ENCODE results near the gene TMC1. TPM values are rescaled to one million over a fixed set of nuclear protein-coding genes. Genes with fewer than 3 reads are reported as not detected.

Gene TMC1
- polyA plus RNA-seq, 3 donors = 0.16 to 0.55 (median 0.40) TPM

DNA sequence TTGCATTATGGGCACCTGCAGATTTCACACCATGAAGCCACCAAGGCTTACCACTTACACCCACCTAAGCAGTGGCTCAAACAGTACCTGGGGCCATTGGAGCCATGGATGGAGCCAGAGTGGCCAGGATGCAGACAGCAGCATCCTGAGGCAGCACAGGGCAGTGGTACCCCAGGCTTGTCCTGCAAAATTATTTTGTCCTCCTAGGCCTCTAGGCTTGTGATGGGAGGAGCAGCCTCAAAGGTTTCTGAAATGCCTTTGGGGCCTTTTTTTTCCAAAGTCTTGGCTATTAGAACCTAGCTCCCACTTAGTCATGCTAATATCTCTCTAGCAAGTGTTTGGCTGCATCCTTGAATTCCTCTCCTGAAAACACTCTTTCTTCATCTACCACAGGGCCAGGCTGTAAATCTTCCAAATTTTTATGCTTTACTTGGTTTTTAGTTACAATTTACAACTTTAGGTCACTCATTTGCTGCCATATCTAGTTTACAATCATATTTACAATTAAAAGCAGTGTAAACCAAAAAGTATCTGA, 15.7 kb downstream of the TMC1 start:
- peaks cover 0 to 6% (median 0%) of the 10 kb centered on the region in 3 donors for H3K27me3 Mint-ChIP-seq (ENCODE audit: low read depth in 3 of 3)
- no peak overlapping the region for H3K27ac Mint-ChIP-seq
- H3K9me3 ChIP-seq (replicated peaks in 1 of 2; ENCODE audit: control insufficient read depth in 1 of 2, insufficient read depth in 1 of 2, low read length in 2 of 2) = peaks cover 0 to 3% of the 10 kb centered on the region in 2 donors
- H2AFZ ChIP-seq (ENCODE audit: insufficient read depth, low read depth, low read length, poor library complexity, severe bottlenecking) = no peak overlapping the region
- H3K9me3 Mint-ChIP-seq = peaks cover 0 to 14% (median 8%) of the 10 kb centered on the region in 7 donors
- H3K27me3 ChIP-seq (ENCODE audit: control insufficient read depth in 2 of 2, insufficient read depth in 2 of 2, low read length in 2 of 2) = no peaks in the 10 kb centered on the region
- no peaks in the 10 kb centered on the region for H3K79me2 ChIP-seq (ENCODE audit: insufficient read depth, low read length)
- no peaks in the 10 kb centered on the region for H3K36me3 ChIP-seq (replicated peaks in 1 of 2; ENCODE audit: control insufficient read depth in 1 of 2, insufficient read depth in 2 of 2, low read length in 2 of 2)
- no peaks in the 10 kb centered on the region for H3K4me1 ChIP-seq (ENCODE audit: control insufficient read depth in 1 of 2, insufficient read depth in 2 of 2, low read length in 2 of 2)
- H3K9ac ChIP-seq (ENCODE audit: insufficient read depth, low read length, poor library complexity, severe bottlenecking) = no peak overlapping the region
- H3K27ac ChIP-seq (ENCODE audit: low read depth in 1 of 2, low read length in 2 of 2) = no peak overlapping the region
- no peak for DNase-seq
- TF ChIP-seq, protein P1, sequence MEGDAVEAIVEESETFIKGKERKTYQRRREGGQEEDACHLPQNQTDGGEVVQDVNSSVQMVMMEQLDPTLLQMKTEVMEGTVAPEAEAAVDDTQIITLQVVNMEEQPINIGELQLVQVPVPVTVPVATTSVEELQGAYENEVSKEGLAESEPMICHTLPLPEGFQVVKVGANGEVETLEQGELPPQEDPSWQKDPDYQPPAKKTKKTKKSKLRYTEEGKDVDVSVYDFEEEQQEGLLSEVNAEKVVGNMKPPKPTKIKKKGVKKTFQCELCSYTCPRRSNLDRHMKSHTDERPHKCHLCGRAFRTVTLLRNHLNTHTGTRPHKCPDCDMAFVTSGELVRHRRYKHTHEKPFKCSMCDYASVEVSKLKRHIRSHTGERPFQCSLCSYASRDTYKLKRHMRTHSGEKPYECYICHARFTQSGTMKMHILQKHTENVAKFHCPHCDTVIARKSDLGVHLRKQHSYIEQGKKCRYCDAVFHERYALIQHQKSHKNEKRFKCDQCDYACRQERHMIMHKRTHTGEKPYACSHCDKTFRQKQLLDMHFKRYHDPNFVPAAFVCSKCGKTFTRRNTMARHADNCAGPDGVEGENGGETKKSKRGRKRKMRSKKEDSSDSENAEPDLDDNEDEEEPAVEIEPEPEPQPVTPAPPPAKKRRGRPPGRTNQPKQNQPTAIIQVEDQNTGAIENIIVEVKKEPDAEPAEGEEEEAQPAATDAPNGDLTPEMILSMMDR (IDR thresholded peaks at IDR 0.05) = no peak
- no peaks in the 10 kb centered on the region for H3K36me3 Mint-ChIP-seq
- H3K4me1 Mint-ChIP-seq = peaks cover 15% of the 10 kb centered on the region
- H3K4me3 Mint-ChIP-seq = no peak overlapping the region
- H3K4me2 ChIP-seq (replicated peaks; ENCODE audit: extremely low read depth, low read length, poor library complexity, severe bottlenecking) = no peak overlapping the region
- no peaks in the 10 kb centered on the region for H4K20me1 ChIP-seq (ENCODE audit: insufficient read depth, low read length)
- no peak overlapping the region for H3K4me3 ChIP-seq (replicated peaks in 1 of 3; ENCODE audit: low read depth in 2 of 3, low read length in 3 of 3)
- intact Hi-C loops (cut with micrococcal nuclease) = no loop called here

DNA sequence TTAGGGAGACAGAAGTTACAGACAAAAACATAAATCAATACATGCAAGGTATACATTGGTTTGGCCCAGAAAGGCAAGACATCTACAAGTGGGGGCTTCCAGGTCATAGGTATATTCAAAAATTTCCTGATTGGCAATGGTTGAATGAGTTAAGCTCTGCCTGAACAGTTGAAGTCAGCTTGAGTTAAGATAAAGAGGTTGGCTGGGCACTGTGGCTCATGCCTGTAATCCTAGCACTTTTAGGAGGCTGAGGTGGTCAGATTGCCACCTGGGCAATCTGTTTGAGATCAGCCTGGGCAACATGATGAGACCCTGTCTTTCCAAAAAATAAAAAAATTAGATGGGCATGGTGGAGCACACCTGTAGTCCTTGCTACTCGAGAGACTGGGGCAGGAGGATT, 16.3 kb downstream of the TMC1 start:
- Mint-ChIP-seq H3K27me3 (ENCODE audit: low read depth in 3 of 3) (peaks cover 0 to 6% (median 0%) of the 10 kb centered on the region in 3 donors), H3K4me3 (no peak overlapping the region), H3K36me3 (no peaks in the 10 kb centered on the region), H3K9me3 (peaks cover 0 to 14% (median 8%) of the 10 kb centered on the region in 7 donors), H3K4me1 (peaks cover 18% of the 10 kb centered on the region), H3K27ac (no peak overlapping the region)
- H3K27me3 ChIP-seq (ENCODE audit: control insufficient read depth in 2 of 2, insufficient read depth in 2 of 2, low read length in 2 of 2) = no peaks in the 10 kb centered on the region
- peaks cover 0 to 3% of the 10 kb centered on the region in 2 donors for H3K9me3 ChIP-seq (replicated peaks in 1 of 2; ENCODE audit: control insufficient read depth in 1 of 2, insufficient read depth in 1 of 2, low read length in 2 of 2)
- H4K20me1 ChIP-seq (ENCODE audit: insufficient read depth, low read length) = no peaks in the 10 kb centered on the region
- H3K4me1 ChIP-seq (ENCODE audit: control insufficient read depth in 1 of 2, insufficient read depth in 2 of 2, low read length in 2 of 2) = no peaks in the 10 kb centered on the region
- no peak for DNase-seq
- H2AFZ ChIP-seq (ENCODE audit: insufficient read depth, low read depth, low read length, poor library complexity, severe bottlenecking) = no peak overlapping the region
- no peak overlapping the region for H3K27ac ChIP-seq (ENCODE audit: low read depth in 1 of 2, low read length in 2 of 2)
- TF ChIP-seq, protein P1 (IDR thresholded peaks at IDR 0.05) = no peak
- H3K36me3 ChIP-seq (replicated peaks in 1 of 2; ENCODE audit: control insufficient read depth in 1 of 2, insufficient read depth in 2 of 2, low read length in 2 of 2) = no peaks in the 10 kb centered on the region
- H3K79me2 ChIP-seq (ENCODE audit: insufficient read depth, low read length) = no peaks in the 10 kb centered on the region
- H3K9ac ChIP-seq (ENCODE audit: insufficient read depth, low read length, poor library complexity, severe bottlenecking) = no peak overlapping the region
- intact Hi-C loops (cut with micrococcal nuclease) = no loop called here
- no peak overlapping the region for H3K4me2 ChIP-seq (replicated peaks; ENCODE audit: extremely low read depth, low read length, poor library complexity, severe bottlenecking)
- no peak overlapping the region for H3K4me3 ChIP-seq (replicated peaks in 1 of 3; ENCODE audit: low read depth in 2 of 3, low read length in 3 of 3)
- WGBS (ENCODE audit: insufficient coverage) = 100% methylated on average over 1 of the region's 1 CpG
